ENCODE measurements around the gene GATAD1. TPM values are rescaled to one million over a fixed set of nuclear protein-coding genes. Genes with fewer than 3 reads are reported as not detected.

The GATAD1 gene
- total and polyA plus RNA-seq, 2 of the 4 experiments (the other 2 are of a cell fraction): 9.3 to 15.2 TPM

GRCh38 chr7:92427193-92427592 is 20.1 kb upstream of the GATAD1 start:
- Histone ChIP-seq H3K27ac (ENCODE audit: insufficient read depth, low read length) (no peak overlapping the region), H2BK15ac (ENCODE audit: low read depth, low read length) (no peak overlapping the region), H4K5ac (ENCODE audit: low read depth, low read length) (no peak overlapping the region), H3K23ac (ENCODE audit: low read depth, low read length) (no peak overlapping the region), H2AFZ (replicated peaks; ENCODE audit: low read length, poor library complexity) (no peak overlapping the region), H3K4me1 (ENCODE audit: control insufficient read depth, insufficient read depth, low read length) (no peaks in the 10 kb centered on the region), H2AK9ac (replicated peaks; ENCODE audit: low read depth, low read length, poor library complexity) (no peak overlapping the region), H2BK120ac (ENCODE audit: low read depth, low read length) (no peak overlapping the region), H3K4ac (ENCODE audit: low read depth, low read length) (no peak overlapping the region), H3K14ac (replicated peaks; ENCODE audit: low read depth, low read length) (no peak overlapping the region), H3K4me3 (ENCODE audit: insufficient read depth, low read depth, low read length) (no peak overlapping the region), H3K27me3 (ENCODE audit: control insufficient read depth, insufficient read depth, low read length) (peaks cover 6% of the 10 kb centered on the region), H4K8ac (ENCODE audit: low read depth in 2 of 2, low read length in 2 of 2) (no peak overlapping the region), H2BK5ac (ENCODE audit: low read depth, low read length, poor library complexity, severe bottlenecking) (no peak overlapping the region), H2BK20ac (ENCODE audit: low read depth, low read length) (no peak overlapping the region), H4K91ac (ENCODE audit: insufficient read depth, low read depth, low read length) (no peak overlapping the region), H3K9me1 (ENCODE audit: insufficient read depth, low read length) (0 out of 2 replicates have a peak, but pooled peaks cover 4% of the 10 kb centered on the region), H3K9me3 (ENCODE audit: control insufficient read depth, insufficient read depth, low read length) (no peaks in the 10 kb centered on the region), H2AK5ac (ENCODE audit: low read depth, low read length) (no peak overlapping the region), H3K4me2 (ENCODE audit: low read depth, low read length) (no peak overlapping the region), H4K20me1 (ENCODE audit: insufficient read depth, low read length) (no peaks in the 10 kb centered on the region), H3K9ac (ENCODE audit: low read depth, low read length) (no peak overlapping the region), H3K56ac (ENCODE audit: extremely low read depth, insufficient read depth, low read length) (no peak overlapping the region), H3K36me3 (ENCODE audit: control insufficient read depth, insufficient read depth, low read length) (no peaks in the 10 kb centered on the region), H3K18ac (ENCODE audit: low read depth, low read length) (no peak overlapping the region), H3K79me1 (ENCODE audit: low read depth in 1 of 2, low read length in 2 of 2) (no peaks in the 10 kb centered on the region)
- TF ChIP-seq MXI1 (IDR thresholded peaks at IDR 0.05; ENCODE audit: borderline replicate concordance, low read depth, low read length) (no peak), RAD21 (IDR thresholded peaks at IDR 0.05; ENCODE audit: low read length) (no peak), FOS (IDR thresholded peaks at IDR 0.05; ENCODE audit: low read depth, low read length) (no peak), SMC3 (IDR thresholded peaks at IDR 0.05; ENCODE audit: low read depth, low read length) (no peak), NFE2L2 (IDR thresholded peaks at IDR 0.05; ENCODE audit: low read depth, low read length) (no peak), BHLHE40 (IDR thresholded peaks at IDR 0.05; ENCODE audit: low read depth, low read length) (no peak), RCOR1 (IDR thresholded peaks at IDR 0.05; ENCODE audit: insufficient replicate concordance, low read length) (no peak), CHD1 (IDR thresholded peaks at IDR 0.05; ENCODE audit: low read depth, low read length) (no peak), ELK1 (IDR thresholded peaks at IDR 0.05; ENCODE audit: borderline replicate concordance, low read depth, low read length) (no peak), POLR2A (IDR thresholded peaks at IDR 0.05; ENCODE audit: low read depth, low read length) (no peak), MAFK (IDR thresholded peaks at IDR 0.05; ENCODE audit: low read depth, low read length) (no peak), RFX5 (IDR thresholded peaks at IDR 0.05; ENCODE audit: low read depth, low read length) (no peak), CEBPB (IDR thresholded peaks at IDR 0.05; ENCODE audit: low read depth, low read length) (no peak), MAZ (IDR thresholded peaks at IDR 0.05; ENCODE audit: borderline replicate concordance, low read depth, low read length) (no peak), USF2 (IDR thresholded peaks at IDR 0.05; ENCODE audit: low read depth, low read length) (no peak)
- TF ChIP-seq, protein P1, sequence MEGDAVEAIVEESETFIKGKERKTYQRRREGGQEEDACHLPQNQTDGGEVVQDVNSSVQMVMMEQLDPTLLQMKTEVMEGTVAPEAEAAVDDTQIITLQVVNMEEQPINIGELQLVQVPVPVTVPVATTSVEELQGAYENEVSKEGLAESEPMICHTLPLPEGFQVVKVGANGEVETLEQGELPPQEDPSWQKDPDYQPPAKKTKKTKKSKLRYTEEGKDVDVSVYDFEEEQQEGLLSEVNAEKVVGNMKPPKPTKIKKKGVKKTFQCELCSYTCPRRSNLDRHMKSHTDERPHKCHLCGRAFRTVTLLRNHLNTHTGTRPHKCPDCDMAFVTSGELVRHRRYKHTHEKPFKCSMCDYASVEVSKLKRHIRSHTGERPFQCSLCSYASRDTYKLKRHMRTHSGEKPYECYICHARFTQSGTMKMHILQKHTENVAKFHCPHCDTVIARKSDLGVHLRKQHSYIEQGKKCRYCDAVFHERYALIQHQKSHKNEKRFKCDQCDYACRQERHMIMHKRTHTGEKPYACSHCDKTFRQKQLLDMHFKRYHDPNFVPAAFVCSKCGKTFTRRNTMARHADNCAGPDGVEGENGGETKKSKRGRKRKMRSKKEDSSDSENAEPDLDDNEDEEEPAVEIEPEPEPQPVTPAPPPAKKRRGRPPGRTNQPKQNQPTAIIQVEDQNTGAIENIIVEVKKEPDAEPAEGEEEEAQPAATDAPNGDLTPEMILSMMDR (conservative IDR thresholded peaks at IDR 0.05; ENCODE audit: low read depth, low read length): no peak
- ChIA-PET POLR2A (ENCODE audit: unreplicated experiment) (no interaction called here), CTCF (no interaction called here)
- intact Hi-C loops (cut with micrococcal nuclease) (no loop called here), in situ Hi-C loops (cut with MboI; ENCODE audit: low sequenced_read_pairs) (no loop called here), dilution Hi-C loops (cut with HindIII; ENCODE audit: low sequenced_read_pairs, unreplicated experiment) (no loop called here)
- no peak for DNase-seq
- BruUV-seq (replicated peaks): no TSS peak
- ATAC-seq (ENCODE audit: low read depth): no peak
- no CpG with 5 or more reads among the region's 3 CpGs for WGBS, 2 experiments (ENCODE audit: extremely low coverage in 2 of 2, insufficient read length in 1 of 2)
